GM21723 (cell line): ENCODE data around the gene MAMDC4.
"Not testable (repeated sequence)": the region's sequence is repeated elsewhere in the genome, so short reads cannot be mapped to it uniquely, and the experiment has no call there.

Source experiments
- ATAC-seq: cut with Tn5 transposase; IDR thresholded peaks from one replicate; pipeline ENCODE4 v1.9.1; 2021; ENCODE audit warnings: mild to moderate bottlenecking, moderate library complexity; ENCODE audit not compliant: unreplicated experiment

MAMDC4 gene

DNA sequence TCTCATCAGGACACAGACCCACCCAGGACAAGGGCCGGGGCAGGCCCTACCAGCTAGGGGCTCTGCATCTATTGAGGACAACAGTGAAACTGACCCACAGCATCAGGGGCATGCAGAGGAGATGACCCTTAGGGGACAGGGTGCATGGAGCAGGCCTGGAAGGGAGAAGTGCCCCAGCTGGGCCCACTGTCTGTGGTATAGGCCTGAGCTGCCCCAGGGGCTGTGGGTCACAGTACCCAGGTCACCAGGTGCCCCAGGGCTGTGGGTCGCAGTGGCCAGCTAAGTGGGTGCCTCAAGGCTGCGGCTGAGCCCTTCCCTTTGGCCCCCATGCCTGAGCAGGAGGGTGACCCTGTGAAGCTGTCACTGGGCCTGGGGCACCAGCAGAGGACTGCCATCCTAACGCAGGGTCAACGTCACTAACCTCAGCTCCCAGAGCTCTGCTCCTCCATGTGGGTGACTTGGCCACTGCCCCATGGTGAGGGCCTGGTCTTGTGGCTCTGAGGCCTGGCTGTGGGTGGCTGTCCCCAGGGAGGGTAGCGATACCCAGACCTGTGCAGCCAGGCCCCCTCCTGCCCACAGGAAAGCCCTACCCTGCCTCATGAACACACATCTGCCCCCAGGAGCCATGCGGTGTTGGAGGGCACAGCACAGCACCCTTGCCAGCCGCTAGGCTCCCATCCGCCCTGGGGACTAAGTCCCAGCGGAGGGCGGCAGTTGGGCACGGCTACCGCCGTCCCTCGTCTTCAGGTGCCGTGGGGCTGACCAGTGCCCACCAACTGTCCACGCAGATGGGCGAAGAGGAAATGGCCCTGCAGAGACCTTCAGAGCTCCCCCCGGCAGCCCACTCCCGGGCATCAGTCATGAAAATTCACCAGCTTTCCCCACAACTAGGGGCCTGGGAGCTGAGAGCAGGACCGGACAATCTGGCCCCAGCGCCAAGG, 9.1 kb downstream of the MAMDC4 start:
- no peak for ATAC-seq

DNA sequence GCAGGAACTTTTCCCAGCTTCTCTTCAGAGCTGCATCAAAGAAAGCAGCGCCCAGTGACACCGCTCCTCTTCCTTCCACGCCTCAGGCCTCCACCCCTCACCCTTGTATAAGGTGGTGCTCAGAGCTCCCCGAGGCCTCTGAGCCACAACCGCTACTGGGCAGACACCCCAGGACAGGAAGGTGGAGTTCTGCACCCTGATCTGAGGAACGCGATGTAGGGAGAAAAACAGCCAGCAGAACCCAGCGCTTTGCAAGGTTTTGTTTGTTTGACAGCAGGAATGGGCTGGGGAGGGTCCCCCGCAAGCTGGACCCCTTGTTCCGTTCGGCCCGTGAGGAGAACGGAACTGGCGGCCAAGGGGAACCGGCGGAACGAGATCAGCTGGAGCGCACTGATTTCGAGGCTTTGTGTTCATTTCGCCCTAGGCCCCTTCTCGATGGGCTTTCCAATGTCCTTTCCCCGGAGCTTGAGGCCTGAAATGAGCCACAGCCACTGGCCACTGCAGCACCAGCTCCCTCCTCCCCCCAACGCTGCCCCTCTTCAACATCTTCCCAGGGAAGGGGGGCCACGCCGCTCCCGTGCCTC, 9.8 kb downstream of the MAMDC4 start:
- no peak for ATAC-seq

DNA sequence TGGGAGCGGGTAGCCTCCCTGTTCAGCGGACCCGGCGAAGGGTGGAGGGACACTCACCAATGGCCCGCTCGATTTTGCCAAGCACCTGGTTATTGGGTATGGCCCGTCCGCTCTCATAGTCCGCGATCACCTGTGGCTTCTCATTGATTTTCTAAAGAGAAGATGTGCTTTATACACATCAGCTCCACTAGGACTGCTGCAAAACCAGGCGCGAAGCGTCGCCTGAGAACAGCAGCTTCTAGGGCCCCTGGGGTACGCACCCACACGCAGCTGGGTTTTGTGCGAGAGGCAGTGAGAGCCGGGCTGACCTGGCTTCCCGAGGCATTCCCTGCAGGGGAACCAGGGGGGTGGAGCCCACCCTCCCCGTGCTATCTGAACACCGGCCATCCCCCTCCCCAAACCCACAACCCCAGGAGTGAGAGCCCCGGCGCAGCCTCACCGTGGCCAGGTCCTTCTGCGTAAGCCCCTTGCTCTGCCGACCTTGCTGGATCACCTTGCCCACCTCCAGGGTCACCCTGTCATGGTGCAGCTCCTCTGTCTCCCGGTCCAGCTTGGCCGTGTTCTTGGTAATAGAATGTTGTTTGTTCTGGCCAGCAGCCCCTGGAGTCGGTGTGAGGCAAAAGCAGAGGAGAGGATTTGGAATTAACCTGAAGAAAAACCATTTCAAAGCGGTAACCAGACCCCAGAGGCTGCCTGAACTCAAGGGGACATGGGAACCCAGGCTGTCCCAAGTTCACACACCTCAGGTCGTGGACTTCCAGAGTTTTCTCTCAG, 10.9 kb downstream of the MAMDC4 start:
- ATAC-seq: no peak

DNA sequence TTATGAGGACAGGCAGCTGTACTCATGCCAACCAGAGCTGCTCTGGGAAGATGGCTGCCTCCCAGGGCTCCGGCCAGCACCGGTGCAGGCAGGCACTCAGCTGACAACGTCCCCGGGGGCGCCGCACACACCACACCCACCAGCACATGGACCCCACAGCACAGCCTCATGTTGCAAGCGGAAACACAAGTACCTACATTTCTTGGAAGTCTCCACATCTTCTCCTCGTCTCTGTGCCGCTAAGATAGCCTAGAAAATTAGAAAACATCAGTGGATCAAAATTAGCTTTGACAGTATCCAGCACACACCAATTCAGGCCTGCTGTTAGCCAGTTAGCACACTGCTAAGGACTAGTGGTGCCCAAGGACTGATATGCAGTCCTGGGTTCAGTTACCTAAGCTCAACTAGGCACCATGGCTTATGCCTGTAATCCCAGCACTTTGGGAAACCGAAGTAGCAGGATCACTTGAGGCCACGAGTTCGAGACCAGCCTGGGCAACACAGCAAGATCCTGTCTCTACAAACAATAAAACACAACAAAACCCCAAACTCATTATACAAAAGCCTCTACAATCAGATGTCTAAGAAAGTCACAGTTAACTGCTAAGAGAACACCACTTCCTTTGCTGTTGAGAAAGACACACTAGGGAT, 11.6 kb downstream of the MAMDC4 start:
- ATAC-seq: no peak

DNA sequence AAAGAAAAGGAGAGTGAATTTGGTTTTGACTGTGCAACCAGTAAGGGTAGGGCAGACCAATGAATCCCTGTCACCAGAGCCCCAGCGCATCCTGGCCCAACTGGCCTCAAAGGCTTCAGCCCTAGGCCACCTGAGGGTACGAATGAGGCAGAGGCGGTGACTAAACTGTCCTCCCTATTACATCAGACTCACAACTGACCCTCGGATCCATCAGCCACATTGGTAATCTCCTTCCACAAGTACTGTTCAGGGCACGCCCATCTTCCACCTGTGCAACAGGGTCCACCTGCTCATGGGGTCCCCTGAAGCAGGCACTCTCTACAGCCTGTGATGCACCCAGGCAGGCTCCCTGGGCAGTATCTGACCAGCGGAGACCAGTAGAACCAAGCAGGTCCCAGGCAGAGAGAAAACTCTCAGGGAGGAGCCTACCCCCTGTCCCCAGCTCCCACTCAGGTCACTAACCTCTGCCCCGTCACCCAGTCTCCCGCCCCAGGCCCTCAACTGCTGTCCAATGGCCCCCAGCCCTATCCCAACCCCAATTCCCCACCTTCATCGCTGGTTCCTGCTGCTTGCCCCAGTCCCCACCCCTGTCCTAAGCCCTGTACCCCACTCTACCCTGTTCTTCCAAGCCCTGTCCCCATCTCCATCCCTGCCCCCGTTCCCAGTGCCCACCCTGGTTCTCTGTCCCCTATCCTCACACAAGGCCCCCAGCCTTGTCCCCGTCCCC, 13.1 kb downstream of the MAMDC4 start:
- ATAC-seq: no peak

DNA sequence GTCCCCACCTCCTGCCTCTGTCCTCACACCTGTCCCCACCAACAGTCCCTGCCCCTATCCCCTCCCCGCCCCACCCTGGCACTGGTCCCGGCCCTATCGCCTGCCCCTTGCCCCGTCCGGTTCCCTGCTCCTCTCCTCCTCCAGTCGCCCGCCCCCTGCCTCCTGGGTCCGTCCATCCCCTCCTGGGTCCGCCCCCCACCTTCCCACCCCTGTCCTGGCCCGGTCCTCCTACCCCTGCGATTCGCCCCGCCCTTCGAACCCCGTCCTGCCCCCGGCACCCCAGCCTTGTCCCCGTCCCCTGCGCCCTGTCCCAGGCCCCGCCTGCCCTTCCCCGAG, 13.6 kb downstream of the MAMDC4 start:
- ATAC-seq: no peak

DNA sequence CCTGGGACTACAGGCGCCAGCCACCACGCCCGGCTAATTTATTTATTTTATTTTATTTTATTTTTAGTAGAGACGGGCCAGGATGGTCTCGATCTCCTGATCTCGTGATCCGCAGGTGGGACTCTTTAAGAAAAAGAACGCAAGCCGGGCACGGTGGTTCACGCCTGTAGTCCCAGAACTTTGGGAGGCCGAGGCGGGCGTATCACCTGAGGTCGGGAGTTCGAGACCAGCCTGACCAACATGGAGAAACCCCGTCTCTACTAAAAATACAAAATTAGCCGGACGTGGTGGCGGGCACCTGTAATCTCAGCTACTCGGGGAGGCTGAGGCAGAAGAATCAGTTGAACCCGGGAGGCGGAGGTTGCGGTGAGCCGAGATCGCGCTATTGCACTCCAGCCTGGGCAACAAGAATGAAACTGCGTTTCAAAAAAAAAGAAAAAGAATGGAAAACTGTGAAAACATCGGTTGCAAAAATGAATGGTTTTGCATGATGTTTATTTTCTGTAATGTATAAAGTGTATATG, 14.8 kb downstream of the MAMDC4 start:
- ATAC-seq: not testable (repeated sequence)

DNA sequence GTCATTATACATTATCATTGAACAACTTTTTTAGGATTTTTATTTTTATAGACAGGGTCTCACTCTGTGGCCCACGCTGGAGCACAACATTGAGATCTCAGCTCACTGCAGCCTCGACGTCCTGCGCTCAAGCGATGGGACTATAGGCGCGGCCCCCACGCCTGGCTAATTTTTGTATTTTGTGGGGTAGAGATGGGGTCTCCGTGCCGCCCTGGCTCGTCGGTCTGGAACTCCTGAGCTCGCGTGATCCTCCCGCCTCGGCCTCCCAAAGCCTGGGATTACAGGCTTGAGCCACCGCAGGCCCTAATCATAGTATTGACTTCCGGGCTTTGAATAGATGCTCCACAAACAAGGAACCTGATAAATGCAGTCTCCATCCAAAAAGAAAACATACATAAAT, 15.3 kb downstream of the MAMDC4 start:
- ATAC-seq: no peak

DNA sequence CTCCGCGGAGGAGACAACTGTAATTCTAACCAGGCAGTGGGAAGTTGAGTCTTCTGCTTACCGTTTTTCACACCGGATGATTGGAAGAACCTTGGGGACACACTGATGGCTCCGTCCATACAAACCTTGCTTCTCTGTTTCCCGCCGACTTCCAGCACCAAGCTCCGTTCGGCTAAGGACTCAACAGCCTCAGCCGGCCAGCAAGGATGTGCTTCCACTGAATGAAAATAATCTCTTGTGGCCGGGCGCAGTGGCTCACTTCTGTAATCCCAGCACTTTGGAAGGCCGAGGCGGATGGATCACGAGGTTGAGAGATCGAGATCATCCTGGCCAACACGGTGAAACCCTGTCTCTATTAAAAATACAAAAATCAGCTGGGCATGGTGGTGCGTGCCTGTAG, 15.8 kb downstream of the MAMDC4 start:
- no peak for ATAC-seq

DNA sequence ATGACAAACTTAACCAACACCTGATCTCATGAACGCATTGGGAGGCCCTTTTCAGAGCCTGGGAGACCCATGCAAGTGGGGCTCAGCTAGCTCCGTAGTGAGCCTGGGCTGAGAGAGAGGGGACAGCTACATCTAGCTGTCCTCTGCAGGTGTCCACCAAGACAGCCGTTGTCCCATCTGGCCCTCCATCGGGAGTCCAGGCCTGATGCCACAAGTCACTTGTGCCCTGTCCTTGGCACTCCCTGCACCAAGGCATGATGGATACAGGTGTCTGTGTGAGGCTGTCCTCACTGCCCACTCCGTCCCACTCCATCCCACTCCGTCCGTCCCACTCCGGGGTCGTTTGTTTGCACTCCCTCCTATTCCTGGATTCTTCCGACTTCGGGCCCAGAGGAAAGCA, 16.5 kb downstream of the MAMDC4 start:
- ATAC-seq: no peak

DNA sequence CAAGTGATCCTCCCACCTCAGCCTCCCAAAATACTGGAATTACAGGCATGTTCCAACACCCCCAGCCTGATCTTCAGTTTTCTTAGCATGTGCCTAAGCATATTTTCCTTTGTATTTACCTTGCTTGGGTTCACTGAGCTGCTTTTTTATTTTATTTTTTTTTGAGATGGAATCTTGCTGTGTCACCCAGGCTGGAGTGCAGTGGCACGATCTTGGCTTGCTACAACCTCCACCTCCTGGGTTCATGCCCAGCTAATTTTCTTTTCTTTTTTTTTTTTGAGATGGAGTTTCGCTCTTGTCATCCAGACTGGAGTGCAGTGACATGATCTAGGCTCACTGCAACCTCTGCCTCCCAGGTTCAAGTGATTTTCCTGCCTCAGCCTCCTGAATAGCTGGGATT, 17.5 kb downstream of the MAMDC4 start:
- not testable (repeated sequence) for ATAC-seq

DNA sequence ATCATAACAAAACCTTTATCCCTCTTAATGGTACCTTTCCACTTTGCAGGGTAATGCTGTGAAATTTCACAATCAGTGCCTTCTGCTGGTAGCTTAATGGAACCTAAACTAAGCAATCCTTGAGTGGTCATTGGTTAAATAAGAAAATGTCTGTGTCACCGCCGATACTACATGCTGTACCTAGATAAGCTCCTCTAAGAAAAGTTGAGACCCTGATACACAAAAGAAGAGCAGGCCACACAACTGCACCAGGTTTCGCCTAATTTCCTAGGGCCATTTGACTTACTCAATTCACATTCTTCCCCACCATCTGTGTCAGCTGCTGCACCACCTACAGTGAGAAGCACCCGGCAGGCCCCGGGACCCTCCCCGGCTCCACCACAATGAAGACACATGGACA, 23.0 kb downstream of the MAMDC4 start:
- no peak for ATAC-seq

DNA sequence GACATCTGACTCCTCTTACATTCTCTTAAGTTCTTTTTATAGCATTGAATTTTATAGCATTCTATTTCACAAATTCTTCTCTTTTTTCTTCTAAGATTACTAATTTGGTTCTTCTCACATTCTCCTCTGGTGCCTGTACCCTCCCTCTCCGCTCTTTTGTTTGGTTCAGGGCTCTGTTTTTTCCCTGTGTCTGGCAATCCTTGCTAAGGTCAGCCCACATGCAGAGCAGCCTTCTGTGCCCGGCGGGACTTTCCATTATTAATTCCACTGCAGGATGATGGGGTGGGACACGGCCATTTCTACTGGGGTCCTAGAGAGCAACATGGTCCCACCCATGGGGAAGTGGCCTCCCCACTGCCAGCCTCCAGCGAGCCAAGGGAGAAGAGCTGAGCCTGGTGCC, 24.3 kb downstream of the MAMDC4 start:
- no peak for ATAC-seq

DNA sequence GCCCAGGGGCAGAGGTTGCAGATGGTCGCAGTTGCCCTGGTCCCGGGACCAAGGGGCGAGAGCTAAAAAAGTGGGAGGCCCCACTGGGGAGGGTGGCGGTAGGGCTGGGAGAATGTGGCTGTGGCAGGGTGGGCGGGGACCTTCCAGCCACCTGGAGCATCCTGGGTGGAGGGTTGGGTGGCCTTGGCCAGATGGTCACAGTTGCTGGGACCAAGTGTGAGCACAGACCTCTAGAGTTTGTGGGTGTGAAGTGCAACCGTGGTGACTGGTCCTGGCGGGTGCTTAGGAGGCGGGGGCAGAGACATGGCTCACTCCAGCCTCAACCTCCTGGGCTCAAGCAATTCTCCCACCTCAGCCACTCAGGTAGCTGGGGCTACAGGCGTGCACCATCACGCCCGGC, 28.5 kb downstream of the MAMDC4 start:
- ATAC-seq: no peak

DNA sequence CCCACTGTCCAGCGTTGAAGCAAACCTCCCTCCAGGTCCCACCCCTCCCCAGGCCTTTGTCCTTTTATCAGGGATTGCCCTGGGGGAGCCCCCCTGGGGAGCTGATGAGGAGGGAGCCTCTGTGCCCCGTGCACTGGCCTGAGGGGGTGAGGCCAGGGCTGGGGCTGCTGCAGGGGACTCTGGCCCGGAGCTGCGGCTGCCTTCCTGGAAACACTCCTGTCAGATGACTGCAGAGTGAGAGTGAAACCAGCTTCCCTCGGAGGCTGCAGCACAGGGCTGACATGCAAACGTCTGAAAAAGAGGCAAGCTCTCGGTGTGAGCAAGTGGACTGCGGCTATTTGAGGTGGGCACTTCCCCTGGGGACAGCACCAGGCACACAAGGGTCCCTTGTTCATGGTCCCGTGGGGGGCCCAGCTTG, 29.6 kb downstream of the MAMDC4 start:
- ATAC-seq: peak; percentile 36

DNA sequence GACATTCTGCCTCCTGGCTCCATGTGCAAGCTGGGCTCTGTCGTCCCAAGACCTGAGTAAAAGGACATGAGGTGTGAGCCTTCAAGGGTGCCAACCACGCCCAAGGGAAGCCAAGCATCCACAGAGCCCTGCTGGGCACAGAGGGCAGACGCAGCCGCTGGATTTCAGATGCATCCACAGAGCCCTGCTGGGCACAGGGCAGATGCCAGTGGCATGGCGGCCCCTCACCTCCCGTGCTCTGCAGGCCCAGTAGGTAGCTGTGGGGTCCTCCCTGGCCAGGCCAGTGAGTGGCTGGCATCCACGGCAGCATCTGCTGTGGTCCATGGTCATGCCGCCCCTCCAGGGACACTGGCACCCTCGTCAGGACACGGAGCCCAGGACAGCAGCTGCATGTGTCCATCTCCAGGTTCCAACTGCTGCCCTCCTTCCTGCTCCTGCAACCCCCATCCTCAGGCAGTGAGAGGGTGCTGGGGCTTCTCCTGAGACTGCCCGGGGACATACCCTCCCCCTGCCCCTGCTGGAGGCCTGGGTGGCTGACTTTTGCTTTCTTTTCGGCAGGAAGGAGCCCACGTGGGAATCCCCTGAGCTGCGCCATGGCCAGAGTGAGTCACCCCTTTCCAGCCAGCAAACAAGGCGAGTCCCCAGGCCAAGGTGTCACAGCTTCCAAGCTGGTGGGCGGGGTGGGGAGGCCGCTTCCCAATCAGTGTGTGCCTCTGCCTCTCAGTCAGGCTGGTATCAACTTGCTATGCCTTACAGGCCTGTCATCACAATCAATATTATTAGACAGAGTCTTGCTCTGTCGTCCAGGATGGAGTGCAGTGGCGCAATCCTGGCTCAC, 30.2 kb downstream of the MAMDC4 start:
- ATAC-seq: peak; percentile 31

DNA sequence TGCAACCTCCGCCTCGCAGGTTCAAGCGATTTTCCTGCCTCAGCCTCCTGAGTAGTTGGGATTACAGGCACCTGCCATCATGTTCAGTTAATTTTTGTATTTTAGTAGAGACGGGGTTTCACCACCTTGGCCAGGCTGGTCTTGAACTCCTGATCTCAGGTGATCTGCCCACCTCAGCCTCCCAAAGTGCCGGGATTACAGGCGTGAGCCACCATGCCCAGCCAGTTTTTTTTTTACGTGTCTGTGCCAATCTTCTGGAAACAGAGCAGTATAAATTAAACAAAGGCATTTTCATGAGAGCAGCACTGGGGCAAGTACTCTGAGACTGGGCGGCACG, 30.8 kb downstream of the MAMDC4 start:
- ATAC-seq: not testable (repeated sequence)

DNA sequence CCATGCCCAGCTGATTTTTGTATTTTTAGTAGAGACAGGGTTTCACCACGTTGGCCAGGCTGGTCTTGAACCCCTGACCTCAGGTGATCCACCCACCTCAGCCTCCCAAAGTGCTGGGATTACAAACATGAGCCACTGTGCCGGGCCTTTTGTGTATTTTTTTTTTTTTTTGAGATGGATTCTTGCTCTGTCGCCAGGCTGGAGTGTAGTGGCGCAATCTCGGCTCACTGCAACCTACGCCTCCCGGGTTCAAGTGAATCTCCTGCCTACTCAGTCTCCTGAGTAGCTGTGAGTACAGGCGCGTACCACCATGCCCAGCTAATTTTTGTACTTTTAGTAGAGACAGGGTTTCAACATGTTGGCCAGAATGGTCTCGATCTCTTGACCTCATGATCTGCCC, 31.5 kb downstream of the MAMDC4 start:
- ATAC-seq: not testable (repeated sequence)

DNA sequence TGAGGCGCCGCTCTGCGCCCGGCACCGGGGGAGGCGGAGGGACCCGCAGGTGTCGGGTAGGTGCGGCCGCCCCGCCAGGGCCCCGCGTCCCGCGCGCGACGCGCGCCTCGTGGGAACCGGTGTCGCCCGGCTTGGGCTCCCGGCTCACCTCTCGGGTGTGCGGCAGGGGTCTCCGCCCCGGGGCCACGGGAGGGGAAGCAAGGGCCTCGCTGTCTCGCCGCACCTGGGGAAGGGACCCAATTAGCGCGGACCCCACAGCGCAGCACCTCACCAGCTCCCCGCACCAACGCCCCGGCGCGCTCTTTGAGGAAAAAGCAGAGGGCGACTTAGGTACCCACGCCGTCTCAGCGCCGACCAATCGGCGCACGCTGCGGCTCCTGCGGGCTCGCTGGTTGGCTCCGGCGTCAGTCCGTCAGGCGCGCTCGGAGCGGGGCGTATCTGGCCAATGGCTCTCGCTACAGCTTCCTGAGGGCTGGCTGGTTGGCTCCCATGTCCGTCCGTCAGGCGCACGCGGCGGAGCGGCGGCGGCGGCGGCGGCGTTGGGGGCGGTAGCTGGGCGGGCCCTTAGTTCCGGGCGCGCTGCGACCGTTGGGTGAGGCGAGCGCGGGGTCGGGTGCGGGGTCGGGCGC, 33.9 kb downstream of the MAMDC4 start, which contains the start of gene TRAF2:
TRAF2 (plus strand) TSS at position 567 of the 629 bp plus-strand sequence. CDS start 12,225 bp downstream, outside the sequence.
- peak; percentile 75 for ATAC-seq
